Measurements from ENCODE around the gene NUMA1.

NUMA1 gene

GRCh38 chr11:72018171-72018570 lies 62.2 kb downstream of the NUMA1 start:
- DNase-seq, result no peak

DNA sequence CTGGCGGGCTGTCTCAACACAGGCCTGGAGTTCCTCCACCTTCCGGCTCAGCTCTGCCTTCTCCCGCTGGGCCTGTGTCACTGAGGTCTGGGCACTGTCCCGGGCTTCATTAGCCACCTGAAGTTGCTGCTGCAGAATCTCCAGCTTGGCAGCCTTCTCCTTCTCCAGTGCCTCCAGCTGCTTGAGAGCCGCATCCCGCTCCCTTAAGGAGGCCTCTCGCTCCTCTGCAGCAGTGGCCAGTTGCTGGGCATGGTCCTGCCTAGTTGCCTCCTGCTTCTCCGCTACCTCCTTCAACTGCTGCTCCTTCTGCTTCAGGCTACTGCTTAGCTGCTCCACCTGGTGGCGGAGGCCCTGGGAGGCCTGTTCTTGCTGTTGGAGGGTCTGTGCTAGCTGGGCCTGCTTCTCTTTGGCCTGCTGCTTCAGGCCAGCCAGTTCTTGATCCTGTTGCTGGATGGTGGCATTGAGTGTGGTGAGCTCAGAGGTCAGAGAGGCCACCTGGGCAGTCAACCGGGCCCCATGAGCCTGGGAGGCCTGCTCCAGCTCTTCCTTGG lies 64.8 kb downstream of the NUMA1 start:
- DNase-seq, result peak in 6 of 58 donors; percentile 15 to 52 (median 32)

DNA sequence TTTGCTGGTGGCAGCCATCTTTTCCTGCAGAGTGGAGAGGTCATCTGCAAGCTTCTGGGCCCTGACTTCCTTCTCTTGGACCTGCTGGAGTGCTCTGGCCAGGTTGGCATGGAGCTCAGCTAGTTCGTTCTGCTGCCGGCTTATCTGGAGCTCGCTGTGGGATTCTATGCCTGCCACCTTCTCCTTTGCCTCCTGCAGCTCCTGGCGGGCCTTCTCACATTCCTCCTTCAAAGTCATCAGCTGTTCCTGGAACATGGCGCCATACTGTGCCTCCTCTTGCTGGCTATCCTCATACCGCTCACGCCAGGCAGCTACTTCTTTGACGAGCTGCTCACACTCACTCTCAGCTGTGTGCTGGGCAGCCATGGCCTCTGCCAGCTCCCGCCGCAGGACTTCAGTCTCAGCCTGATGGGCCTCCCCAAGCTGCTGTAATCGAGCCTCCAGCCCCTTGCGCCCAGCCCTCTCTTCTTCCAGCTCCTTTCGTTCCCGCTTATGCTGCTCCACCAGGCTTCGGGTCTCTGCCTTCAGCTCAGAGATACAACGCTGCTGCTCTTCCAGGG lies 65.5 kb downstream of the NUMA1 start:
- no peak for DNase-seq

DNA sequence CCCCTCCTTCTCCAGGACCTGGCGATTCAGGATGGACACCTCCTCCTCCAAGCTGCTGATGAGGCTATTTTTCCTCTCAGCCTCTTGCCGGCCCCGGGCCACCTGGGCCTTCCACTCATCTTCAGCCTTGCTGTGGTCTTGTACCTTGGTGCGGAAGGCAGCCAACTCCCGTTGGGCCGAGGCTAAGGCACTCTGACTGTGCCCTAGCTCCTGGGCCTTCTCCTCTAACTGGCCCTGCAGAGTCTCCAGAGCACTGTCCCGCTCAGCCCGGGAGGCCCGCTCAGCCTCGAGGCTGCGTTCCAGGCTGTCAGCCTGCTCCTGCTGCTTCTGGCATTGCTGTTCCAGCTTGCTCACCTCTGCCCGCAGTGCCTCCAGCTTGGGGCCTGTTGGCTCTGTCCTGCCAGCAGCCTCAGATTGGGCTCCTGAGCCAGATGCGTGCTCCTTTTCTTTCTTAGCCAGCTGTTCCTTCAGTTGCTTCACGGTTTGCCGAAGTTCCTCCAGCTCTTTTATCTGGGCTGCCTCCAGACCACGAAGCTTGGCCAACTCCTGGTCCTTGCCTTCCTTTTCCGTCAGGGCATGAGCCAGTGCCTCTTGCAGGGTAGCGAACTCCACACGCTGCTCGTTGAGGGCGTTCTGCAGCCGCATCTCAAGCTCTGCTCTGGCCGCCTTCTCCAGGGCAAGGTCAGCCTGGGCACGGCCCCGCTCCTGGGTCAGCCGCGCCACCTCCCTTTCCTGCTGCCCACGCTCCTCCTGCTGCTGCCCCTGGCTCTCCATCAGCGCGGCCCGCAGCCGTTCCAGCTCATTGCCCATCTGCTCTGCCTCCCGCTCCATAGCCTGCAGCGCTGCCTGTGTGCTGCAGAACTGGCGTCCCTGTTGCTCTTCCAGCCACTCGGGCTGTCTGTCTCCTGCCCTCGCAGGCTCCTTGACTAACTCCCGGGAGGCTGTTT lies 66.3 kb downstream of the NUMA1 start:
- no peak for DNase-seq

GRCh38 chr11:72012897-72013721 lies 67.2 kb downstream of the NUMA1 start:
- peak in 50 of 58 donors; percentile 32 to 93 (median 72) for DNase-seq

GRCh38 chr11:72012091-72012630 lies 68.2 kb downstream of the NUMA1 start:
- no peak for DNase-seq

GRCh38 chr11:72010529-72011233 lies 69.7 kb downstream of the NUMA1 start:
- DNase-seq, result peak in 19 of 58 donors; percentile 20 to 75 (median 50)

GRCh38 chr11:72009156-72009555 lies 71.2 kb downstream of the NUMA1 start:
- no peak for DNase-seq

GRCh38 chr11:72008728-72009127 lies 71.6 kb downstream of the NUMA1 start:
- no peak for DNase-seq

GRCh38 chr11:72007587-72007986 lies 72.8 kb downstream of the NUMA1 start:
- DNase-seq, result no peak

GRCh38 chr11:72007089-72007476 lies 73.3 kb downstream of the NUMA1 start:
- DNase-seq, result no peak

GRCh38 chr11:72006309-72007088 lies 73.8 kb downstream of the NUMA1 start:
- DNase-seq, result no peak

DNA sequence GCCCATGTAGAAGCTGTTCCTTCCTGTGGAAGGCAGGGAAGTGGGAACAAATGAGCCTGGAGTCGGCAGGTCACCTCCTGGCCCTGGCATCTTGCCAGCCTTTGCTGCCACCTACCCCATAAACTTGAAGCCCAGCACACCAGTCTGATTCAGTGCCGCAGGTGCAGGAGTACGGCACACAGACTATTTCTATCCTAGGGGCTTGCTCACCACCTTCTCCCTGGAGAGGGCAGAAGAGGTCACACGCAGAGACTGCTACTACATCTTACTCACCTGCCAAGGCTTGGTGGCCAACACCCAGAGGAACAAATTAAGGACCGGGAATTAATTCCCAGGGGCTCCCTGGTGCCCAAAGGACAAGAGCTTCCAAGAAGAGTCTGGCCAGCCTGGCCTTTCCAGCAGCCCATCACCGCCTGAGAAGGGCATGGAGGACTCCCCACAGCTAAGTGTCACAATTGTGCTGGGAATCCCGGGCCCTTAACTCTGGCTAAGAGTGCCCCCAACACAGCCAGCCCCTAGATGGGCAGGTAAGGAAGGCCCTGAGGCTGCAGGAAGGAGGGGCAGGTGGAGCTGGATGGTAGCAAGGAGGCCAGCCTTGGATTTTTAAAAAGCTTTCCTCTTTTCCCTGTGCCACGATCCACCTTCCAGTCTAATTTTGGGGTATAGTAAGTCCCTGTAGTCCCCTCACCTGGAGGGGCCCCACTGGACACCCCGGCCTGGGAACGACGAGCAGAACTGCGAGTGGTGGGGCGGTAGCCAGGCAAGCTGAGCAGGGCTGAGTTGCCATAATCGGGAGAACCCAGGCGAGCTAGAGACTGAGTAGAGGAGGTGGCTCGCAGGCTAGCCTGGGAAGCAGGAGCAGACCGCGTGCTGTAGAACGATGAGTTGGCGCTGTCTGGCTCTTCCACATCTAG lies 74.7 kb downstream of the NUMA1 start:
- no peak for DNase-seq

DNA sequence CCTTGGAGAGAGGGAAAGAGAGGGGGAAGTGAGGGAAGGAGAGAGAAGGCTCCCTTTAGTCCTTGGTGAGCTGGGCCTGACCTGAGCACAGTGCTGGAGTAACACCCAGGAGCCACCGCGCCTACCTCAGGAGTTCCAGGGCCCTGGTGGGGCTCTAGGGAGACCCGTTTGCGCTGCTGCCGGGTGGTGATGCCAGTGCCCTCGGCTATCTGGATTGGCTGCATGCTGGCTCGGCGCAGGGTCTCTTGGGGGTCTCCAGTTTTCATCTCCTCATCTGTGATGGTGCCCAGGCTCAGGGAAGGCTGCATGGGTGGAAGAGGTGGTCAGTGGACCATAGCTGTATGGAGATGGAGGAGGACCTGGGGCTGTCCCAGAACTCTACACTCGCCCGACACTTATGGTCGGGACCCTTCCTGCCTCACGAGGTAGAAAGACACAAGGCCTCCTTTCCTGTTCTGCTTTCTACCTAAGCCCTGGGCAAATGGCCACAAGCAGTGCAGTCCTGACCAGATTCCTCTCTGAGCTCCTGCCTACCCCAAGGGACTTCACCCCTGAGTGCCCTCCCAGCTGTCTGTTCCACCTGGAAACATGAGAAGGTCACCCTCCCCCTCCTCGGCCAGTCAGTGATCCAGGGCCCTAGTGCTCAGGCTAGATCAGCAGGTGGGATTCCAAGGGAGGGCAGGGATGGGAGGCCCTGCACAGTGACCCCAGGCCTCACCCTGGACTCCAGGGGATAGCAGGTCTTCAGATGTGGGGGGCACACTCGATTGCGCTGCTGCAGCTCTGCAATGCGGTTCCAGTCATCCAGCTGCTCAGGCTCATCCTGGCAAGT lies 75.6 kb downstream of the NUMA1 start:
- no peak for DNase-seq

DNA sequence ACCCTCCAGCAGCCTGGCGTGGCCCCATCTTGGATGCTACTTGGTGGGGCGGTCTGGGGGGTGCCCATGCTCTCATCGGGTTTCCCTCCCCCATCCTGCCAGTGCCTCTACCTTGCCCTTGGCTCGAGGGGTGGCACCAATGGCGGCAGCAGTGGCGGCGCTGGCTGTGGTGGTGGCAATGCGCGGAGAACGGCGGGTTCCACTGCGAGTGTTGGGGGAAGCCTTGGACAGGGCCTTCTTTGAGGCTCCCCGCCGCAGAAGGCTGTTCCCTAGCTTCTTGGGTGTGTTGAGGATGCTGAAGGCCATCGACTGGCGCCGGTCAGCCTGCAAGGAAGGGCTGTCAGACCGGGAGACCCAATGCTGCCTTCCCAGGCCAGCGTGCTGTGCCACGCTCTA lies 76.6 kb downstream of the NUMA1 start:
- DNase-seq, result no peak

GRCh38 chr11:72002841-72003775 lies 77.2 kb downstream of the NUMA1 start:
- no peak for DNase-seq

All from anterior cingulate cortex (tissue), 58 donors.